Measurements from ENCODE around the gene BLACAT1.
"Not testable (repeated sequence)": the region's sequence is repeated elsewhere in the genome, so short reads cannot be mapped to it uniquely, and the experiment has no call there.

Gene BLACAT1

DNA sequence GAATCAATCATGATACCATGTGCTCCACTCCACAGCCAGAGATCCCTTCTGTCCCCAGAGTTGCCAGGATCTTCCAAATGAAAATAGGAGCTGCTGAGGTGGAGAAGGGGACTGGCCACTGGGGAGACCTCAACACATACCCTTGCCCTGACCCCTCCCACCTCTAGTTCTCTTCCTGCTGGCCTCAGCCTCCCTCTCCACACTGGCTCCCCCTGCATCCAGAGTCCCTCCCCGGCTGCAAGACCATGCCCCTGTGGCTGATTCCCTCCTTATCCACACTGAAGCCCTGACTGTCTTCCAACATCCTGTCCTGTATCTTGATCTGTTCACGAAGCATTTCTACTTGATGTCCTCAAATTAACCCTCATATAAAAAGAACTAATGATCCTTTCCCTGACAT is 27.5 kb upstream of the BLACAT1 start:
- DNase-seq, result no peak

DNA sequence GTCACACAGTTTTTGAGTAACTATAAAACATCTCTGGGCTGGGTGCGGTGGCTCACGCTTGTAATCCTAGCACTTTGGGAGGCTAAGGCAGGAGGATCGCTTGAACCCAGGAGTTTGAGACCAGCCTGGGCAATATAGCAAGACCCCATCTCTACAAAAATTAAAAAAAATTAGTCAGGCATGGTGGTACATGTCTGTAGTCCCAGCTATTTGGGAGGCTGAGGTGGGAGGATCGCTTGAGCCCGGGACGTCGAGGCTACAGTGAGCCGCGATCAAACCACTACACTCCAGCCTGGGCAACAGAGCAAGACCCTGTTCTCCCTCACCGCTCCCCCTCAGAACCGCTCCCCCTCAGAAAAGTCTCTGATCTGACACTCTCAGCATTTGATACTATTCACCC is 26.7 kb upstream of the BLACAT1 start:
- DNase-seq, result not testable (repeated sequence)

DNA sequence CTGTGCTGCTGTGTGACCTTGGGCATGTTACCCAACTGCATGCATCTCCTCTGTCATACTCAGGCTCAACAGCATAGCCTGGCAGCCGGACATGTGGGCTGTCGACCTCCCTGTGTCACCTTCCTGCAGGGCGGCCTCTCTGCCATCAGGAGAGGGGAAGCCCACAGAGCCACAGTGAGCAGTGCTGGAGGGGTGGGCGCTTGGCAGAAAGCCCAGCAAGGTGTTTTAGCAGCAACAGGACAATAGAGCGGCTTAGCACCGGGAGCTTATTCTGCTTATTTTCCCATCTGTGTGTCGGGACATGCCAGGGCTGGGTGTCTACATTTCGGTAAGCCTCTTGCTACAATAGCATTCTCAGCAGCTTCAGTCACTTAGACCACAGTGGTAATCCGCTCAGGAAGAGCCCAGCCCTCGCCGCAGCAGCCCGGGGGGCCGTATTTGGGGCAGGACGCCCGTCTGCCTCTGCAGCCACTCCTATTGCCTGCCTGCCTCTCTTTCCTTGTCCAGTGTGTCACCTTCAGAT is 25.8 kb upstream of the BLACAT1 start:
- DNase-seq, result peak; percentile 34

DNA sequence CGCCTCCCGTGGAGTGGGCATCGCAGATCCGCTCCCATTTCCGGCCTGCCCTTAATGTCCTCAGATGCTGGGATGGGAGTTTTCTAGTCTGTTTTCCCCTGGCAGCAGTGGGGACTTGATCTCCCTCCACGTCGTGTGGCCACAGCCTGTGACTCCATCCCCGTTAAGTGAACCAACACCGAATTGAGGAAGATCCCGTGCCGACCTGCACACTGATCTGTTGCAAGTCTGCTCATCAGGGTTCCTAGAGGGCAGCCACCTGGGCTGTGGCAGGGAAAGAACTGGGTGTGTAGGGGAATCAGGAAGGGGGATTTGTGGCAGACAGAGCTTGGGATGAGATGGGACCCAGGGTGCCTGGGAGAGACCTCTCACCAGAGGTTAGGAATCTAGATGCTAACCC is 25.4 kb upstream of the BLACAT1 start:
- DNase-seq, result no peak

DNA sequence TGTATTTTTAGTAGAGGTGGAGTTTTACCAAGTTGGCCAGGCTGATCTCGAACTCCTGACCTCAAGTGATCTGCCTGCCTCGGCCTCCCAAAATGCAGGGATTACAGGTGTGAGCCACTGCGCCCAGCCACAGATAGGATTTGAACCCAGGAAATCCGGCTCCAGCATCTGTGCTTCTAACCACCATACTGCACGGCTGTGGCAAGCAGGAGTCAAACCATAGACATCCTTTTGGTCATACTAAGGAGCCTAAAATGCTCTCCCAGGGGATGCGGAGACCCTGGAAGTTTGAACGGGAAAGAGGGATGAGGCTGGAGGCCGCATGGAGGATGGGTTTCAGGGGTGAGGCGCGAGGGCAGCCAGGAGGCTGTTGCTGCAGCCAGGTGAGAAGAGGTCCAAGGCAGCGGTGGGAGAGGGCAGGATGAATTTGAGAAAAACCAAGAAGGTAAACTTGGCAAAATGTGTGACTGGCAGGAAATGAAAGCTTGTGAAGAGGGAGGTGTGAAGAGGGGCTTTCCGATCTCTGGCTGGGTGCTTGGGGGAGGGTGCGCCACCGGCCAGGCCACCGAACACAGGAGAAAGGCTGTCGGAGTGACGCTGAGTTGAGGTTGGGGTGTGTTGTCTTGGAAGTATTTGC is 24.6 kb upstream of the BLACAT1 start:
- DNase-seq, result peak; percentile 77

DNA sequence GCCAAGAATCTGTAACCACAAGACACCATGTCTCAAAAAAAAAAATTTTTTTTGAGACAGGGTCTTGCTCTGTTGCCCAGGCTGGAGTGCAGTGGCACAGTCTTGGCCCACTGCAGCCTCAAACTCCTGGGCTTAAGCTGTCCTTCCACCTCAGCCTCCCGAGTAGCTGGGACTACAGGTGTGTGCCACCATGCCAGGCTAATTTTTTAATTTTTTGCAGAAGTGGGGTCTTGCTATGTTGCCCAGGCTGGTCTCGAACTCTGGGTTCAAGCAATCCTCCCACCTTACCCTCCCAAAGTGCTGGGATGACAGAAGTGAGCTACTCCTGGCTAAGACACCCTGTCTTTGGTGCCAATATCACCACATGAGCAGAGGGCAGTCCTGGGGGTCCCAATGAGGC is 23.1 kb upstream of the BLACAT1 start:
- DNase-seq, result not testable (repeated sequence)

DNA sequence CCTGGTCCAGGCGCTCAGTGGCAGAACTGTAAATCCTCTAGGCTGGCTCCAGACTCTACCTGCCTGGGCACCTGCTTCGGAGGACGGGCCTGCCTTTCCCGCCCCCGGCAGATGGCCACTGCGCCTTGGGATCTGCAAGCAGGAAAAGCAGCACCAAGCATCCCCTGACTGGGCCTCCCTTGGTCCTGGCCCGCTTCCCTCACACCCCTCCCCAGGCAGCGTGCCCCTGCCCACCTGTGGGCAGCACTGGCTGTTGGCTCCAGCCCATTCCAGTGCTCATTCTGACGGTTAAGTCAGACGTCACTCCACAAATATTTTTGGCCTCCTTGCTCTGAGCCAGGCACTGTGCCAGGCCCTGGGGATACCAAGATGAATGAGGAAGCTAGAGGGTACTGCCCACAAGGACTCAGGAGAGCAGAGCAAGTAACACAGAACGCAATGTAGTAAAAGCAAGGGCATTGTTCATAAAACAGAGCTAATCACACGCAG is 22.0 kb upstream of the BLACAT1 start:
- no peak for DNase-seq

DNA sequence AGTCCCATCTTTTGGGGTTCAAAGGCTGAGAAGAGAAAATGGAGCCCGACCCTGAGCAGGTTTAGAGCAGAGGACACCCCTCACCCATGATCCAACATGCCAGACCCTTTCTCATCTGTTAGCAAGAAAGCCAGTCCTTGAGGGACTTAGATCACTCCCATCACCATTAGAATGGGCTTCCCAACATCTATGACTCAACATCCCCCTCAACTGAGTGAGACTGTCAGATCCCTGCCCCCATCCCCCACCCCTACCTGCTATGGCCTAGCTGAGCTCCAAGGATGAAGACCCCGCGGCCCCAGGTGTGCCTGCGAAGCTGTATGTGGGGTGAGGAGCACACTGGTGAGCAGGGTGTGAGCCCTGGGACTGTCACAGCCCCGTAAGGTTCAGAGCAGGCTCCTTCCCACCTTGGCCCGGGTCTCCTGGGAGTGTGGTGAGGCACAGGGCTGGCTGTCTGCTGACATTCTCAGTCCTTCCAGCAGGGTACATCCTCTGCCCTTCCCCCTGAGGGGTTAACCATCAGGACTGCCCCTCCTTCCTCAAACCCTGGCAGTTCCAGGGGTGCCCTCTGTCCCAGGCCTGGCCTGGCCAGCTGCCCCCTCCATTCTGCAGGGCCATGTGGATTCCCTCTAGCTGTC is 21.4 kb upstream of the BLACAT1 start:
- DNase-seq, result no peak

DNA sequence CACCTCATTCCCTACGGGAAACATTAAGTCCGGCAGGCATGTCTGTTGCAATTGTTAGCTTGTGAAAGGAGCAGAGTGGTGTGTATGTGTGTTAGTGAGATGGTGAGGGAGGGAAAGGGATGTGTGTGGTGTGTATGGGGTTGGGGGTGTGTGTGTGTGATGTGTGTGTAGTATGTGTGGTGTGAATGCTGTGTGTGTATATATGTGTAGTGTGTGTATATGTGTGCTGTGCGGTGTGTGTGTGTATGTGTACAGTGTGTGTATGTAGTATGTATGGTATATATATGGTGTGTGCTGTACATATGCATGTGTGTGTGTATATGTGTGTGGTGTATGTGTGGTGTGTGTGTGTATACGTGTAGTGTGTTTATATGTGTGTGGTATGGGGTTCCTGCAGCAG is 20.8 kb upstream of the BLACAT1 start:
- no peak for DNase-seq

DNA sequence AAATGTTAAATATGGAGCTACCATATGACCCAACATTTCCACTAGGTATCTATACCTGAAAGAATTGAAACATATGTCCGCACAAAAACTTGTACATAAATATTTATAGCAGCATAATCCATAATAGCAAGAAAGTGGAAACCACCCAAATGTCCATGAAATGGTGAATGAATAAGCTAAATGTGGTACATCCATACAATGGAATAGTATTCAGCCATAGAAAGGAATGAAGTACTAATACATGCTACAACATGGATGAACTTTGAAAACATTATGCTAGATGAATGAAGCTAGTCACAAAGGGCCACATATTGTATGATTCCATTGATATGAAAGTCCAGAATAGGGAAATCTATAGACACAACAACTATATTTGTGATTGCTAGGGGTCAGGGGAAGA is 20.0 kb upstream of the BLACAT1 start:
- no peak for DNase-seq

DNA sequence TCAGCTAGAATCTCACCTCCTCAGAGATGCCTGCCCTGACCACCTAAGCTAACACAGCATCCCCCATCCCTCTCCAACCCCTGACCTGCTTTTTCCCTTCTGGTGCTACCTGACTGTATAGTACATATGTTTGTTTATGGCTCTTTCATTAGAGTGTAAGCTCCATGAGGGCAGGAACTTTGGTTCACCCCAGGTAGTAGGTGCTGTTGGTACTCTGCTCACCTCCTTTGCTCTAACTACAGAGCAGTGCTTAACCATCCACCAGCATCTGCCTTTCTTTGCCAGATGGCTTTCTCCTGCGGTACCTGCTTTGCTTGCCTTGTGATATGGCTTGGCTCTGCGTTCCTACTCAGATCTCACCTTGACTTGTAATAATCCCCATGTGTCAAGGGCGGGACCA is 18.7 kb upstream of the BLACAT1 start:
- no peak for DNase-seq

DNA sequence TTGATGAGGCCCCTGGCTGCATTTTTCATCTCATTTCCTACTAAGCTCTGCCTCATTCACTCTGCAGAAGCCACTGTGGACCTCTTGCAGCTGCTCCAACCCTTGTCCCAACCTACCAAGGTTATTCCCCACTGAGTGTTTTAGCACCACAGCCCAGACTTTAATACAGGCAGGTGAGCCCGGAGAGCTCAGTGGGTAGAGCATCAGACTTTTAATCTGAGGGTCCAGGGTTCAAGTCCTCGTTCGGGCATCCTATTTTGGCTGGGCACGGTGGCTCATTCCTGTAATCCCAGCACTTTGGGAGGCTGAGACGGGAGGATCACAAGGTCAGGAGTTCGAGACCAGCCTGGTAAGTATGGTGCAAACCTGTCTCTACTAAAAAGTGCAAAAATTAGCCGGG is 18.1 kb upstream of the BLACAT1 start:
- no peak for DNase-seq

DNA sequence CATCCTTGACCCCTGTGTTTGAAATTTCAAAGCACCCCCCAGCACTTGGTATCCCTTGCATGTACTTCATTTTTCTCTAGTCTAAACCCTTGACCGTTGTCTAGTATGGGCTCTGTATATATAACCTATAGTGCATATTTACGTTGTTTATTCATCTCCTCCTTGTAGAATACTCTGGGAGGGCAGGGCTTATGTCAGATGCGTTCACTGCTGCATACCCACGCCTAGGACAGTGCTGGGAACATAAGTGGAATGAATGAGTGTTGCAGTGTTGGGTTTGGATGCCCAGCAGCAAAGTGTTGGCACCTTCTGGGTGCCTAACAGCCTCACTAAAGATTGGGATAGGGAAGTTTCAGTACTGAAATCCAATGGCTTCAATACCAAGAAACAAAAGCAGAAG is 17.6 kb upstream of the BLACAT1 start:
- no peak for DNase-seq

DNA sequence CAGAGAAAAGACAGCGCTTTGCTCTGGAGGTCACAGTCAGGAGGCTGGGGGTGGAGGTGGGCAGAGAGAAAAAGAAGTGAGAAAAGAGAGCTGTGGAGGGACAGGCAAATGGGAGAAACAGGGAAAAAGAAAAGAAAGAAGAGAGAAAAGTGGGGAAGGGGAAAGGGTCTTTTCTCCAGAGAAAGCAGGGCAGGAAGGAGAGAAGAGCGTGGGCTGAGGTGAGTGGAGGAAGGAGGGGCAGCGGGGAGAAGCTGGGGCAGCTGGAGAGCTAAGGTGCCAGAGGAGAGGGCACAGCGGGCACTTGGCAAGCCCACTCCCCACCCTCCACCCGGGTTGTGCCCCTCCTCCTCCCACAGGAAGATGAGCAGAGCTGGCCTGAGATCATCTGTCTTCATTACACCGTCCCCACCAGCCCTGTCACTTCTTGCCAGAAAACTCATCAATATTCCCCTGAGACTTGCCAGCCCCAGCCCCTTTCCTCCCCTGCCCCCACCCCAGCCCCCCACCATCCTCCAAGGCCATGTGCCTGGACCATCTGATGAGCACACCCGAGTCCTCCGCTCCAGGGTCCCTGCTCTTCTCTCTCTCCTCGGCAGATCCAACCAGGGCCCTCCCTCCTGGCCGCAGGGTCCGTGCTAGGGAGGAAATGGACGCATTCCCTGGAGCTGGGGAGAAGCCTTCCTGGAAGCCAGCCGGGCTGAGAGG is 17.0 kb upstream of the BLACAT1 start:
- no peak for DNase-seq

DNA sequence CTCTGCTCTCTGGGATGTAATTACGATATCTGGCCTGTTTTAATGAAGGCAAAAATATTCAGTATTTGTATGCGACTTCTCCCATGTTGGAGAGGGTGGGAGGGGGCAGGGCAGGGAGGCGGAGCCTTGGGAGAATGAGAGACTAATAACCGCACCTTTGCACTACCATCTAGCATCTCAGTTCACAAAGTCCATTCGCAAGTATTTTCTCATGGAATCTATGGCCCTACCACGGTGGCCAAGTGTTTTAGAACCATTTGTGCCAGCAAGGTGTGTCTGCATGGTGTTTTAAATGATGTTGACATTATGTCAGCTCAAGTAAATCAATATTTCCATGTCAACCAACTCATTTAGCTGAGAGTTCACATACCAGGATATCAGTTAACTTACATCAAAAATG is 14.3 kb upstream of the BLACAT1 start:
- no peak for DNase-seq

DNA sequence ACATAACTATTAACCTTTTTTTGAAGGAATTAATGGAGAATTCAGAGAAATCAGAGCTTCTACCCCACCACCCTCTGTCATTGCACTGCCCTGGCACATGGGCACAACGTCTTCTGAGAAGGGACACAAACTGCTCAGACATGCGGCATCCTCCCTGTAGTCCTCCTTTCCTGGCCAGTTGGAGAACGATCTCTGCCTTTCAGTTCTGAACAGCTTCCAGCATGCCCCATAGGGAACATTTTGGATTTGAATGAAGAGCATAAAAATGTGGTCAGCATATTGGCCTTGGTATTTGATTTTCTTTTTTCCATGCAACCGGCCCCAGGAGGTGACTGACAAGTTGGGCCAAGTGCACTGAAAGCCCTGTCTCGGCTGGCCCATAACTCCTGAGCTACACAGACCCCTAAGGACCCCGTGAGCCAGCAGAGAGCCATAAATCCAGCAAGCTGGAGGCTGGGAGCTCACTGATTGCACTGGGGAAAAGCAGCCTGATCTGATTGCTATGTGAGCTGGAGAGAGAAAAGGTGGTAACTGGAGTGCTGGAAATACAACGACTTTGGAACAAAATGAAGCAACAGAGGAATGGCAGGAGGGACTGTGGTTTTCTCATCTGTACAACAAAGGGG is 10.9 kb upstream of the BLACAT1 start:
- no peak for DNase-seq

DNA sequence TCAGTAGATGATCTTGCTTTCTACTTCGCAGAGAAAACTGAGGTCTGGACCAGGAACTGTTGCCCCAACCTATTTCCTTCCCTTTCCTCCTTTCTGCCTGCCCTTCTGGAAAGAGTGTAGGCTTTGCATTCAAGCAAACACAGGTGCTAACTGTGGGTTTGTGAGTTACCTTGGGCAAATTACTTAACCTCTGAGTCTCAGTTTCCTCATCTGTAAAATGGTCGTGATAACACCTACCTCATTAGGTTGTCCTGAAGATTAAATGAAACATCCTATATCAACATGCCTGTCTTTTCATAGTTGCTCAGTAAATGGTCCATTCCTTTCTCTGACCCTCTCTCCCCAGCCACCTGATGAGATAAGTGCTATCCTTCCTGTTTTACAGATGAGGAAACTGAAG is 9.5 kb upstream of the BLACAT1 start:
- DNase-seq, result no peak

DNA sequence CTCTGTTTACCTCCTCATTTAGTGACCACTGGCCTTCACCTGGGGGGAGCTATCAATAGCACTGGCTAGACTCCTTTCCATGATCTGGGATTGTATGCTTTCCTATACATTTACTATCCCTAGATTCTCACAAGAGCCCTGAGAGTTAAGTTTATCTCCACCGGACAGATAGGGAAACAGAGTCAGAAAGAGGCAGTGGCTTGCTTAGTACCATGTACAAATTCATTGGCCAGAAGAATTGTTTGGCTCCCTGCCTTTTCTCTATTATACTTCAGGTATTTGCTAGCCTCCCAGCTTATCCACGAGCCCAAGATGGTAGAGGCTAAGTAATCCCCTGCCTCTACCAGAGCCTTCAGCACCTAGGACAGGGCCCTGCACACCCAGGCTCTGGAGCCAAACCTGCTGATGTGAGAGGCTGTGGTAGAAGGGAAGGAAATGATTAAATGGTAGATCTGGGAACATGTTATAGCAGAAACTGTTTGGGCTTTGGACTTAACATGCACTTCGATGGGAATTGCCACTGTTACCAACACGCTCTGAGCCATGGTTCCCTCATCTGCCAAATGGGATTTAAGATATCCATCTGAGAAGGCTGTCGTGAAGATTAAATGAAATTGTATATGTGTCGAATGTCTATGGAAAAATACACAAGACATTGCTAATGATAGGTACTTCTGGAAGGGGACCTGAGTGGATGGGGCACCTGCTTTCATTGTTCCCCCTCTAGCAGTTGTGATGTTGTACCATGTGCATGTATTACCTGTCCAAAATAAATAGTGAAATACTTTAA is 3.1 kb upstream of the BLACAT1 start:
- DNase-seq, result peak; percentile 49

DNA sequence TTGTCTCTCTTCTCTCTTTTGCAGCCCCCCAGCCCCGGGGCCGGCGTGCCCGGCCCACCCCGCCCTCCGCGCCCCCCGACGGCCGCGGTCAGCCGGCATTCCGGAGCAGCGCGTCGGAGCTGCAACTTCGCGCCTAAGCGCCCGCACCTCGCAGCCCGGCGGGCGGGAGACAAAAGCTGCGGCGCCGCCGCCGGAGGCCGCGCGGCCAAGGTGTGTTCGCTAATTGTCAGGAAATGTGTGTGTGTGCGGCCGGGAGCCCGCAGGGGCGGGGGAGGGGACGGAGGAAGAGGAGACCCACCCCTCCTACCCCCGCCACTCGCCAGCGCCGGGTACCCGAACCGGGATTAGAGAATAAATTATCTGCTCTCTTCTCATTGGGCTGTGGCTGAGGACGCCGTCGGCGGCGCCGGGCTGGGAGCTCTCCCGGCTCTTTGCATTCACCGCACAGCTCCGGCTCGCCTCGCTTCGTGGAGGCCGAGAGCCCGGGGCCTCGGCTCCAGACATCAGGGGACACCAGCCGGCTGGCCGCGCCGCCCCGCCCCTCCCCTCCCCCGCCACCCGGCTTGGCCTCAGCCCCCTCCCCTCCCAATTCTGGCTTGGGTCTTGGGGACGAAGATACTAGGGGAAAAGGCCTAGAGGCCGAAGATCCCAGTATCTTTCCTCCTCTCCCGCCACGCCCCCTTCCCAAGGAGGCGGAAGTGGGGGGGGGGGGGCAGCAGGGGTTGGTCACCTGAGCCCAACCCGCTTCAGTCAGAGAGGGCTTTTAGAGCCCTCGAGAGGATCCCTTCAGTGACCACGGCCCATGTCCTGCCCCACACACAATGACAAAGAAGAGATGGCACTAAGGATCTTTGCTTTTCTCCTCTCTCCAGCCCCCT is 1.3 kb upstream of the BLACAT1 start:
- no peak for DNase-seq

DNA sequence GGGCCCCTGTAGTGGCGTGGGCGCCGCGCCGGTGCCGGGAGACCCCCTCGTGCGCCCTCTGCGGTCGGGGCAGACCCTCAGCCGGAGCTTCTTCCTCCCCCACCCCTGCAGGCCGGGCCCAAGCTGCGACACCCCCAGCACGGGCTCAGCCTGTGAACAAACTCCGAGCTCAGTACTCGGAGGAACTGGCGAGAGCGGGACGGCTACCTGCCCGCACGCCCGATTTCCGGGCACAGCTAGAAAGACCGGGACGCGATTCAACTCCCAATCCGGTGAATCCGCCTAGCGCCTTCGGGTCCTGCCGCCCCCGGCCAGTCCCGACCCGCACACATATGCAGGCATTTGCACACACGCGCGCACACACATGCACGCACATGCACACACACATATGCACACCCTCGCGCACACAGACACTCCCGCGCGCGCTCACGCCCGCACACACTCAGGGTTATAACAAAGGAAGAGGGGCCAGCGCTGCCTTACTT is 580 bp upstream of the BLACAT1 start:
- DNase-seq, result no peak

DNA sequence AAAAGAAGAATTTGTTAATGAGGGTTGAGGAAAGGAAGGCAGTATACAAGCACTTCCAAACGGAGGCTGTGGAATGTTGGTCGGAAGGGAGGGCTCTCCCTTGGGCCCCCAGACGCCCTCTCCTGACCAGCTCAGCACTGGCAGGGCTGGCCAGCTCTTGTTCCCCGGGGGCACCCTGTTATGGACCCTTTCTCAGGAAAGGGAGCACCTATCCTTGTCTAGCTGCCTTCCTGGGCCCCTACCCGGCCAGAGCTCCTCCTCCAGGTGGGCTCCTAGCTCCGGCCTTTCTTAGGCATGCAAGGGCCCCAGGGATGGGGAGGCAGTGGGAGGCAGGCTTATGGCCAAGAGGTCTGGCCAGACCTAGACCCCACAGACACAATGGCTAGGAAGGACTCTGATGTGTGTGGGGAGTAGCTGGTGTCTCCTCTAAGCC is 926 bp downstream of the BLACAT1 start:
- no peak for DNase-seq

DNA sequence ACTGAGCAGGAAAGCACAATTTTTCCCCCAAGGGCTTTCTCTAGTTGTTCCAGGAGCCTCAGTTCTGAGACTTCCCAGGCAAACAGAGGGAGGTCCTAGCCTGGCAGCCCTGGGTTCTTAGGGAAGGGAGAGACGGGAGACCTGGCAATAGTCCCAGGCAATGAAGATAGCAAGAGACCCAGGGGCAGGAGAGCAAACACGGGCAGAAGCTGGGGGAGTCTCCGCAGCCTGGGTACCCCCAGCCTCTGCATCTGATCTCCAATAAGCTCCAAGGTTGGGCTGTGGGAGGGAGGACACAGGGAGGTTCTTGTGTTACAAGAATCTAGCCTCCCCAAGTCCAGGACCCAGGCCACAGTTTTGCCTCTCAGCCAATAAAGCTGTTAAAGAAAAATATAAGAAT is 2.4 kb downstream of the BLACAT1 start:
- no peak for DNase-seq
